Activated CD8-positive, alpha-beta memory T cell treated with anti-CD3 and anti-CD28 coated beads, Interleukin-2, amount 50 U/mL, for 1 hour (primary cell): ENCODE data around the gene PLCH1.

ENCODE experiments used
- DNase-seq: peaks from one replicate; pipeline ENCODE4 v3.0.0-alpha.2; 2020; ENCODE audit errors: extremely low read depth

Gene PLCH1, protein sequence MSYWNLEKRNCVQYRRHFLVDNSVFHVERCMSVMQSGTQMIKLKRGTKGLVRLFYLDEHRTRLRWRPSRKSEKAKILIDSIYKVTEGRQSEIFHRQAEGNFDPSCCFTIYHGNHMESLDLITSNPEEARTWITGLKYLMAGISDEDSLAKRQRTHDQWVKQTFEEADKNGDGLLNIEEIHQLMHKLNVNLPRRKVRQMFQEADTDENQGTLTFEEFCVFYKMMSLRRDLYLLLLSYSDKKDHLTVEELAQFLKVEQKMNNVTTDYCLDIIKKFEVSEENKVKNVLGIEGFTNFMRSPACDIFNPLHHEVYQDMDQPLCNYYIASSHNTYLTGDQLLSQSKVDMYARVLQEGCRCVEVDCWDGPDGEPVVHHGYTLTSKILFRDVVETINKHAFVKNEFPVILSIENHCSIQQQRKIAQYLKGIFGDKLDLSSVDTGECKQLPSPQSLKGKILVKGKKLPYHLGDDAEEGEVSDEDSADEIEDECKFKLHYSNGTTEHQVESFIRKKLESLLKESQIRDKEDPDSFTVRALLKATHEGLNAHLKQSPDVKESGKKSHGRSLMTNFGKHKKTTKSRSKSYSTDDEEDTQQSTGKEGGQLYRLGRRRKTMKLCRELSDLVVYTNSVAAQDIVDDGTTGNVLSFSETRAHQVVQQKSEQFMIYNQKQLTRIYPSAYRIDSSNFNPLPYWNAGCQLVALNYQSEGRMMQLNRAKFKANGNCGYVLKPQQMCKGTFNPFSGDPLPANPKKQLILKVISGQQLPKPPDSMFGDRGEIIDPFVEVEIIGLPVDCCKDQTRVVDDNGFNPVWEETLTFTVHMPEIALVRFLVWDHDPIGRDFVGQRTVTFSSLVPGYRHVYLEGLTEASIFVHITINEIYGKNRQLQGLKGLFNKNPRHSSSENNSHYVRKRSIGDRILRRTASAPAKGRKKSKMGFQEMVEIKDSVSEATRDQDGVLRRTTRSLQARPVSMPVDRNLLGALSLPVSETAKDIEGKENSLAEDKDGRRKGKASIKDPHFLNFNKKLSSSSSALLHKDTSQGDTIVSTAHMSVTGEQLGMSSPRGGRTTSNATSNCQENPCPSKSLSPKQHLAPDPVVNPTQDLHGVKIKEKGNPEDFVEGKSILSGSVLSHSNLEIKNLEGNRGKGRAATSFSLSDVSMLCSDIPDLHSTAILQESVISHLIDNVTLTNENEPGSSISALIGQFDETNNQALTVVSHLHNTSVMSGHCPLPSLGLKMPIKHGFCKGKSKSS (N-terminal part only)

GRCh38 chr3:155744626-155745324, at the start of gene PLCH1:
Gene PLCH1 (minus strand): TSS chr3:155745071. CDS start chr3:155704224, 40,847 bp downstream.
- no peak for DNase-seq

DNA sequence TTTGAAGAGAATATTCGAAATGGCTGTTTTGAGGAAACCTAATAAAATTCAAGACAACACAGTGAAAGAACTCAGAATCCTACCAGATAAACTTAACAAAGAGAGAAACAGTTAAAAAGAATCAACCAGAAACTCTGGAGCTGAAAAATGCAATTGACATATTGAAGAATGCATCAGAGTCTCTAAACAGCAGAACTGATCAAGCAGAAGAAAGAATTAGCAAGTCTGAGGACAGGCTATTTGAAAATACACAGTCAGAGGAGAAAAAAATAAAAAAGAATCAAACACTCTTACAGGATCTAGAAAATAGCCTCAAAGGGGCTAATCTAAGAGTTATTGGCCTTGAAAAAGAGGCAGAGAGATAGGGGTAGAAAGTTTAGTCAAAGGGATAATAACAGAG, 47.7 kb upstream of the PLCH1 start:
- no peak for DNase-seq

GRCh38 chr3:155791190-155791589, 46.3 kb upstream of the PLCH1 start:
- DNase-seq: no peak

GRCh38 chr3:155790272-155790925, 45.5 kb upstream of the PLCH1 start:
- no peak for DNase-seq

DNA sequence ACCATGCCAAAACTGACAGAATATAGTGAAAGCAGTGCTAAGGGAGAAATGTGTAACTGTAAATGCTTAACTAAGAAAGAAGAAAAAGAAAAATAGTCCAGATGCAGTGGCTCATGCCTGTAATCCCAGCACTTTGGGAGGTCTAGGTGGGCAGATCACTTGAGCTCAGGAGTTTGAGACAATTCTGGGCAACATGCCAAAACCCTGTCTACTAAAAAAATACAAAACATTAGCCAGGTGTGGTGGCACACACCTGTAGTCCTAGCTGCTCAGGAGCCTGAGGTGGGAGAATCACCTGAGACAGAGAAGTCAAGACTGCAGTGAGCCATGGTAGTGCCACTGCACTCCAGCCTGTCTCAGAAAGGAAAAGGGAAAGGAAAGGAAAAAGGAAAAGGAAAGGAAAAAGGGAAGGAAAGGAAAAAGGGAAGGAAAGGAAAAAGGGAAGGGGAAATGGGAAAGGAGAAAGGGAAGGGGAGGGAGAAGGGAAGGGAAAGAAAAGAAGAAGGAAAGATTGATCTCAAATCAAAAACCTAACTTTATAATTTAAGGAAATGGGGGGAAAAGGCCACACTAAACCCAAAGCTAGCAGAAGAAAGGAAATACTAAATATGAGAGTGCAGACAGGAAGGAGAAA, 40.9 kb upstream of the PLCH1 start:
- DNase-seq: no peak

- no peak for DNase-seq
Measured at GRCh38 chr3:155782390-155782953, 37.6 kb upstream of the PLCH1 start.

GRCh38 chr3:155780291-155780690, 35.4 kb upstream of the PLCH1 start:
- no peak for DNase-seq

- no peak for DNase-seq
Measured at GRCh38 chr3:155778462-155778861, 33.6 kb upstream of the PLCH1 start.

DNA sequence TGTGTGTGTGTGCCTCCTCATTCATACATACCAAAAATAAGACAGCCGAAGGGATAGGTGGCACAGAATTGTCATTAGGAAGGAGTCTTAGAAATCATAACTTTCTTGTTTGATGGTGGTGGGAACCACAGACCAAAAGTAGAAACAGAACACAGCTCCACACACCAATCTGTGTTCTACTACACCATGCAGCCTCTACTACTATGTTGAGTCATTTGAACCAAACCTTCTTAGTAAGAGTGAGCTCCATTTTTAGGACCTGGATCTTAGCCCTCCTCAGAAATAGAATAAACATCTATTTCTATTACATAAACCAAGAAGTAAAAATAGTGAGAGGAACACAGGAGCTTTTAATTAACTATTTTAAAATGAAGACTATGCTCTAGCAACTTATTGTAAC, 27.9 kb upstream of the PLCH1 start:
- no peak for DNase-seq

GRCh38 chr3:155771126-155771525, 26.3 kb upstream of the PLCH1 start:
- DNase-seq: no peak

GRCh38 chr3:155766206-155766605, 21.3 kb upstream of the PLCH1 start:
- no peak for DNase-seq

- no peak for DNase-seq
Measured at GRCh38 chr3:155763870-155764463, 19.1 kb upstream of the PLCH1 start.

- DNase-seq: no peak
Measured at GRCh38 chr3:155760653-155761052, 15.8 kb upstream of the PLCH1 start.

DNA sequence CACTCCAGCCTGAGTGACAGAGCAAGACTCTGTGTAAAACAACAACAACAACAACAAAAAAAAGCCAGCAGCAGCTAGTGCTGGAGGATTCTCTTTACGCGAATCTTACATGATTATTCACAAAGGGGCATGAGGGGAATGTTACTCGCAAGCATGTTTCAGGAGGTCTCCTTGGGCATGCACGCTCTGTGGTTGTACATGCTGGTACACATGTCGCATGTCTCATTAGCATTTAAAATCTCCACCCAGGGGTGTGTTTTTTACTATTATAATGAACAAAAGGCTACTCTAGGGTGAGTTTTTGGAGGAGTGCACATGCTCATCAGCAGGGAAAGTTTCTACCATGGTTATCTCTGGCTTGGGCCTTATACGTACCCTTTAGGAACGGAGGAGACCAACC, 12.7 kb upstream of the PLCH1 start:
- DNase-seq: no peak

DNA sequence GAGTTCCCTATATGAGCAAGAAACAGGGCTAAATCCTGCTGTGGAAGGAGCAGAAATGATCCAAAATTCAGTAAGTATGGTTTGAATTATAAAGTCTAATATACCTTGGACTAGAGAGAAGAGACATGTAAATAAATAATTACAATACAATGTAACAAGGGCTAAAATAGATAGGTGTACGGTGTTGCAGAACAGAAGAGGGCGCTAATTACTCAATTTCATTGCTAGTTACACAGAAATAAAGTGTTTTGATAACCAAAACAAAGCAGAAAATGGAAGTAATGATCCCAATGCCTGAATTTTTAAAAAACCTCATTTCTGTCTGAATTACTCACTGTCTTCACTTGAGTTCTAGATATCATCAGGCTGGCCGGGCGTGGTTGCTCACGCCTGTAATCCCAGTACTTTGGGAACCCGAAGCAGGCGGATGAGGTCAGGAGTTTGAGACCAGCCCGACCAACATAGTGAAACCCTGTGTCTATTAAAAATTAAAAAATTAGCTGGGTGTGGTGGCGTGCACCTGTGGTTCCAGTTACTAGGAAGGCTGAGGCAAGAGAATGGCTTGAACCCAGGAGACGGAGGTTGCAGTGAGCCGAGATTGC, 8.3 kb upstream of the PLCH1 start:
- DNase-seq: no peak

DNA sequence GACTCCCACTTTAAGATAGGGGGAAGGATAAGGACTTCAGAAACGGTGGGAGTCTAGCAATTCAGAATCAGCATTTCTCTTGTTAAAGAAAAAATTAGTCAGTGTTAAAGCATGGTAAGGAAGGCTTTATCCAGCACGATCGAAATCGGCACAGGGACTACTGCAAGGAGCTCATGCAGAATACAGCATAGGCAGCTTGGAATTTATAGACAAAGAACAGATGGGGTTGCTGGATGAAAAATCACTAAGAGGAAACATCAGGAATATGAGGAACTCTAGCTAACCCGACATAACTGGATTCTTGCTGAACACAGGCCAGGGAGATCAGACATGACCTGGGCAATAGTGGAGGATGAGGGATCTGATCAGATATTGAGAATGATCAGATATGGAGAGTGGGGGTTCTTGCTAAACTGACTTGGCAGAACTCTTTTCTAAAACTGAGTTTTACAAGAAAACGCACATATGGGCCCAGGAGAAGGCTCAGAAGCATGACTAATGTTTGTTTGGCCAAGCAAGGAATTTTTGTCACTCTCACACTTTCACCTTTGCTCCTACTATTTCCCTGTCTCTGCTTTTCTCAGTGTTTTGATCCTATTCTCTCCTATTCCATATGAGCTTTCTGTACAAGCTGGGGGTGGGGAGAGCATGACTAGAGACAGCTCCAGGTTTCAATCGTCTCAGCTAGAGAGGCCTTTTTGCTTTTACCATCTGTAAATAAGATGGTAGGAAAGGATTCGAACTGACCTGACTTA, 3.9 kb upstream of the PLCH1 start:
- no peak for DNase-seq

DNA sequence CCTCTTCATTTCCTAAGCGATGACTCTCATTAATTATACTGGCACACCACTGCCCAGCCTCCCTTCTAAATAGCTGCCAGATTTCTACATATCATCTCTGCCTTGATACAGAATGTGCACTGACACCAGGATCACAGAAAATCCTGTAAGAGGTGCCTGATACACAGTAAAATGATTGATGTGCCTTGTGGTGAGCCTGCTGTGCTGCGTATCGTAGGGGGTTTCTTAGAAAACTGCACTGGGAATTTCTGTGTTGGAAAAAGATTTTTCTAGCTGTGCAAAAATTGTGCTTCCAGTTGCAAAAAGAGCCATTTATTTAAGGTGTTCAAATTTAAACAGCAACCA, 3.0 kb upstream of the PLCH1 start:
- no peak for DNase-seq

DNA sequence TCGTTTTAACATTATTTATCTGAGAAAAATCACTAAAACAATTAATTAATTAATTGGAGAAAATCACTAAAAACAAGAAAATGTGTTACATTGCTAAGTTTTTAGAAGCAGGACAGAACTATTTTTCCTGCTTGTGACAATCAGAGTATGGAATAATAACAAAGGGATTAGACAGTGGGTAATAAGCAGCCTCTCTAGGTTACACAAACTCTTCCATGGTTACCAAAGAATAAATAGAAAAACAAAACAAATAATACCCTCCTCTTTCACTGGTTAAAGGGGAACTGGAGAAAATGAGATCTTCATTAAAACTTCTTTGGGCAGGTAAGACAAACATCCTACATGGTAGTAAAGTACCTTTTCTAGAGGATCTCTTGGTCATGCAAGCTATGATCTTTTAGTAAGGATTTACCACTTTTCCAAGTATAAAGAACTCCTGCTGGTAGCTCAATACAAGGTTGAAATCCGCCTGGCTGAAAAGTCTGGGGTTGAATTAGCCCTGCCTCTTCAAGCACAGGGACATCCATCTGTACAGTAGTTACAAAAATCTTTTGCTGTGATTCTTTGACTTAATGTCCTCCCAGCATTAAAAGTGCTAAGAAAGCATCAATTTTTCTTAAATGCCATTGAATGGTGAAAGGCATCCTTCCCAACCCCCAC, 2.5 kb upstream of the PLCH1 start:
- DNase-seq: no peak
